ENCODE data around the gene ZNF778.

- TF ChIP-seq CTCF (IDR thresholded peaks at IDR 0.05; ENCODE audit: insufficient read depth, low read length, poor library complexity, severe bottlenecking) = no peak
- TF ChIP-seq EZH2phosphoT487 (conservative IDR thresholded peaks at IDR 0.05; ENCODE audit: low read length) = no peak
These were observed 23.8 kb upstream of the ZNF778 start for GRCh38 chr16:89193576-89194293.
